Measurements from ENCODE around the gene SLC39A8. TPM values are rescaled to one million over a fixed set of nuclear protein-coding genes. Genes with fewer than 3 reads are reported as not detected.

SLC39A8 gene
- total and polyA plus RNA-seq, 2 experiments from 2014 or later, result 2.9 to 3.7 TPM

DNA sequence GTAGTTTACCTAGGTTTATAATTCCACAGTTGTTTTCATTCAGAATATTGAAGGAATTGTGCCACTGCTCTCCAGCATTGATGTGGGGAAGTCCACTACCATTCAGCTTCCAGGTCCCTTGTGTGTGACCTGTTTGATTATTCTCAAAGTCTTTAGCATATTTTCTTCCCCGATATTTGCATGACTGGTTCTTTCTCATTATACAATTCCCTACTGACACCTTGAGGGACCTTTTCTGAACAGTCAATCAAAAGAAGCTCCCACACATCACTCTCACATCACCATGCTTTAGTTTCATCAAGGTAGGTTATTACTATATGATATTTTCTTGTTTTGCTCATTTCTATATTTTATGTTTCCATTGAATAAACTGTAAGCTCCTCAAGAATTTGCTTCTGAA is 44.1 kb downstream of the SLC39A8 start:
- in situ Hi-C loops (cut with MboI), result no loop called here

DNA sequence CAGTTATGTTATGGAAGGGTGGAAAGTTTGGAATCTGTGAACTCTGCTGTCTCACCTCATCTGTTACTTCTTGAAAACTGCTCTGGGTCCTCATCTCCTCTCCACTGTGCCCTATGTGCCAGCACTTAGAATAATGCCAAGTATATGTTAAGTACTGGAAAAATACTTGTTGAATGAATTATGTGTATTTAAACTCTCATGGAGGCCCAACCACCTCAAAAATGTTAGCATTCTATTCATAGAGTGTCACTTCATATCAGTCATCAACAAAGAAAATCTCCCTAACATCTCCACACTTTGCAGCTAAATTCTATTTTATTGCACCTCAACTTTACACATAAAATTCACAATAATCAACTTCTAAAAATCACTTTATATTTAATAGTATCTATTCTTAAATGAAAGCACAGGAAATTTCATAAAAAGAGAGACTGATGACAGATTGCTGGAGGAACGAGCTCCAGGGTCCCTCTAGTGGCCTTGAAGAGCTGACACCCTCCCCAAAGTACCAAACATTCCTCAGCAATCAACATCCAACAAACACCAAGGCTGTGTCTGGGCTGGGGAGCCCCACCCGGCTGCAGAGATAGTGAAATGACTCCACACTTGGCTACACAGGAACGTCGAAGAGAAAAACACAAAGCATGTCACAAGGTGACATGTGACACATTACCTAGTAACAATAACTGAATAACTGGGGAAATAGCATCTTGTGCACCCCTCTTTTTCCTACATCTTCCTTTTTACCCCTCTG is 45.8 kb downstream of the SLC39A8 start:
- Histone ChIP-seq H3K9me3 (ENCODE audit: low read depth) (no peaks in the 10 kb centered on the region), H4K20me1 (ENCODE audit: insufficient read depth) (no peaks in the 10 kb centered on the region), H3K9me2 (ENCODE audit: insufficient read depth) (no peaks in the 10 kb centered on the region), H3K79me2 (ENCODE audit: insufficient read depth) (no peaks in the 10 kb centered on the region), H3K4me3 (no peak overlapping the region), H3K27ac (no peak overlapping the region), H3K4me2 (ENCODE audit: unreplicated experiment) (no peak overlapping the region), H3K36me3 (ENCODE audit: low read depth) (no peaks in the 10 kb centered on the region), H3K27me3 (replicated peaks; ENCODE audit: insufficient read depth) (no peaks in the 10 kb centered on the region), H3F3A (ENCODE audit: insufficient read depth) (no peaks in the 10 kb centered on the region), H3K9ac (no peak overlapping the region), H2AFZ (no peak overlapping the region), H3K4me1 (ENCODE audit: insufficient read depth) (no peaks in the 10 kb centered on the region)
- in situ Hi-C loops (cut with MboI), result no loop called here
- TF ChIP-seq EZH2 (IDR thresholded peaks at IDR 0.05; ENCODE audit: insufficient read depth, poor library complexity, severe bottlenecking) (no peak), EZH2phosphoT487 (IDR thresholded peaks at IDR 0.05; ENCODE audit: insufficient read depth, low read depth) (no peak)
- WGBS, 2 experiments (ENCODE audit: low coverage in 1 of 2, low lambda C conversion rate in 2 of 2, missing lambda C conversion rate in 2 of 2), result 3 to 9% methylated on average over 4 of the region's 4 CpGs
- peak; percentile 70 for DNase-seq

More for the DNA sequence above, 44.1 kb downstream of the SLC39A8 start:
- DNase-seq, result no peak
- 95 to 96% methylated on average over 1 of the region's 1 CpG for WGBS, 2 experiments (ENCODE audit: low coverage in 1 of 2, low lambda C conversion rate in 2 of 2, missing lambda C conversion rate in 2 of 2)
- H3K4me1 ChIP-seq (ENCODE audit: insufficient read depth), result no peaks in the 10 kb centered on the region
- H3F3A ChIP-seq (ENCODE audit: insufficient read depth), result no peaks in the 10 kb centered on the region
- H3K9me2 ChIP-seq (ENCODE audit: insufficient read depth), result no peaks in the 10 kb centered on the region
- H3K27ac ChIP-seq, result no peak overlapping the region
- TF ChIP-seq EZH2phosphoT487 (IDR thresholded peaks at IDR 0.05; ENCODE audit: insufficient read depth, low read depth) (no peak), EZH2 (IDR thresholded peaks at IDR 0.05; ENCODE audit: insufficient read depth, poor library complexity, severe bottlenecking) (no peak)
- H3K36me3 ChIP-seq (ENCODE audit: low read depth), result no peaks in the 10 kb centered on the region
- no peaks in the 10 kb centered on the region for H3K27me3 ChIP-seq (replicated peaks; ENCODE audit: insufficient read depth)
- no peaks in the 10 kb centered on the region for H4K20me1 ChIP-seq (ENCODE audit: insufficient read depth)
- H3K9me3 ChIP-seq (ENCODE audit: low read depth), result no peaks in the 10 kb centered on the region
- H3K79me2 ChIP-seq (ENCODE audit: insufficient read depth), result no peaks in the 10 kb centered on the region
- H3K4me3 ChIP-seq, result no peak overlapping the region
- no peak overlapping the region for H3K9ac ChIP-seq
- H3K4me2 ChIP-seq (ENCODE audit: unreplicated experiment), result no peak overlapping the region
- 0 out of 2 replicates have a peak overlapping the region, but pooled peaks have one; percentile 2 for H2AFZ ChIP-seq

GRCh38 chr4:102298716-102299115 is 46.6 kb downstream of the SLC39A8 start:
- TF ChIP-seq EZH2phosphoT487 (IDR thresholded peaks at IDR 0.05; ENCODE audit: insufficient read depth, low read depth), result no peak
- TF ChIP-seq EZH2 (IDR thresholded peaks at IDR 0.05; ENCODE audit: insufficient read depth, poor library complexity, severe bottlenecking), result no peak
- Histone ChIP-seq H3K9ac (no peak overlapping the region), H3K79me2 (ENCODE audit: insufficient read depth) (no peaks in the 10 kb centered on the region), H3K9me2 (ENCODE audit: insufficient read depth) (no peaks in the 10 kb centered on the region), H4K20me1 (ENCODE audit: insufficient read depth) (no peaks in the 10 kb centered on the region), H2AFZ (no peak overlapping the region), H3K4me2 (ENCODE audit: unreplicated experiment) (no peak overlapping the region), H3K4me1 (ENCODE audit: insufficient read depth) (no peaks in the 10 kb centered on the region), H3K36me3 (ENCODE audit: low read depth) (no peaks in the 10 kb centered on the region), H3F3A (ENCODE audit: insufficient read depth) (no peaks in the 10 kb centered on the region), H3K9me3 (ENCODE audit: low read depth) (no peaks in the 10 kb centered on the region), H3K27me3 (replicated peaks; ENCODE audit: insufficient read depth) (no peaks in the 10 kb centered on the region), H3K4me3 (no peak overlapping the region), H3K27ac (no peak overlapping the region)
- no peak for DNase-seq
- 100% methylated on average over 1 of the region's 1 CpG for WGBS, 2 experiments (ENCODE audit: low coverage in 1 of 2, low lambda C conversion rate in 2 of 2, missing lambda C conversion rate in 2 of 2)
- in situ Hi-C loops (cut with MboI), result no loop called here

- Histone ChIP-seq H2AFZ (no peak overlapping the region), H3F3A (ENCODE audit: insufficient read depth) (no peaks in the 10 kb centered on the region), H3K9me3 (ENCODE audit: low read depth) (no peaks in the 10 kb centered on the region), H3K4me1 (ENCODE audit: insufficient read depth) (no peaks in the 10 kb centered on the region), H3K79me2 (ENCODE audit: insufficient read depth) (no peaks in the 10 kb centered on the region), H3K4me3 (no peak overlapping the region), H3K27me3 (replicated peaks; ENCODE audit: insufficient read depth) (no peaks in the 10 kb centered on the region), H3K9me2 (ENCODE audit: insufficient read depth) (no peaks in the 10 kb centered on the region), H3K36me3 (ENCODE audit: low read depth) (no peaks in the 10 kb centered on the region), H3K9ac (no peak overlapping the region), H3K27ac (no peak overlapping the region), H3K4me2 (ENCODE audit: unreplicated experiment) (no peak overlapping the region), H4K20me1 (ENCODE audit: insufficient read depth) (no peaks in the 10 kb centered on the region)
- no peak for DNase-seq
- TF ChIP-seq EZH2 (IDR thresholded peaks at IDR 0.05; ENCODE audit: insufficient read depth, poor library complexity, severe bottlenecking) (no peak), EZH2phosphoT487 (IDR thresholded peaks at IDR 0.05; ENCODE audit: insufficient read depth, low read depth) (no peak)
- in situ Hi-C loops (cut with MboI), result no loop called here
Observed at GRCh38 chr4:102295153-102295862, 50.0 kb downstream of the SLC39A8 start.
